Suppressor macrophage (primary cell): Measurements from ENCODE around the gene BBS9.

ENCODE experiments used
- DNase-seq, 4 experiments: peaks; one replicate each; pipeline ENCODE4 v3.0.0-alpha.2; 2020 to 2022

Gene BBS9

GRCh38 chr7:33558549-33559323, 429.4 kb downstream of the BBS9 start:
- no peak for DNase-seq

GRCh38 chr7:33559324-33559710, 430.0 kb downstream of the BBS9 start:
- DNase-seq, result no peak

GRCh38 chr7:33562996-33563395, 433.6 kb downstream of the BBS9 start:
- no peak for DNase-seq

GRCh38 chr7:33563651-33564050, 434.3 kb downstream of the BBS9 start:
- DNase-seq, result no peak

- DNase-seq, result no peak
Measured at GRCh38 chr7:33578166-33578565, 448.8 kb downstream of the BBS9 start.

GRCh38 chr7:33578881-33579672, 449.7 kb downstream of the BBS9 start:
- no peak for DNase-seq

- DNase-seq, result no peak
Measured at GRCh38 chr7:33579673-33579960, 450.3 kb downstream of the BBS9 start.

- no peak for DNase-seq
Measured at GRCh38 chr7:33581236-33581635, 451.9 kb downstream of the BBS9 start.

GRCh38 chr7:33582104-33582503, 452.7 kb downstream of the BBS9 start:
- no peak for DNase-seq

- no peak for DNase-seq
Measured at GRCh38 chr7:33582533-33582932, 453.2 kb downstream of the BBS9 start.

- DNase-seq, result no peak
Measured at GRCh38 chr7:33589911-33590310, 460.5 kb downstream of the BBS9 start.

- no peak for DNase-seq
Measured at GRCh38 chr7:33590916-33591315, 461.6 kb downstream of the BBS9 start.

- peak in 3 of 4 experiments; percentile 5 to 30 (median 21) for DNase-seq
Measured at GRCh38 chr7:33591490-33591889, 462.1 kb downstream of the BBS9 start.

GRCh38 chr7:33592718-33593117, 463.4 kb downstream of the BBS9 start:
- no peak for DNase-seq

- no peak for DNase-seq
Measured at GRCh38 chr7:33593611-33594010, 464.2 kb downstream of the BBS9 start.

GRCh38 chr7:33596686-33597085, 467.3 kb downstream of the BBS9 start:
- no peak for DNase-seq

GRCh38 chr7:33597181-33597580, 467.8 kb downstream of the BBS9 start:
- DNase-seq, result no peak

- DNase-seq, result no peak
Measured at GRCh38 chr7:33601101-33601500, 471.7 kb downstream of the BBS9 start.

- no peak for DNase-seq
Measured at GRCh38 chr7:33601884-33602283, 472.5 kb downstream of the BBS9 start.

GRCh38 chr7:33604056-33604455, 474.7 kb downstream of the BBS9 start:
- DNase-seq, result no peak

- no peak for DNase-seq
Measured at GRCh38 chr7:33610918-33611317, 481.6 kb downstream of the BBS9 start.

GRCh38 chr7:33612442-33612841, 483.1 kb downstream of the BBS9 start:
- no peak for DNase-seq

GRCh38 chr7:33614357-33615117, 485.2 kb downstream of the BBS9 start:
- no peak for DNase-seq

- no peak for DNase-seq
Measured at GRCh38 chr7:33616752-33617151, 487.4 kb downstream of the BBS9 start.
